HepG2 (cell line): ENCODE results near the gene FAH. TPM values are rescaled to one million over a fixed set of nuclear protein-coding genes. Genes with fewer than 3 reads are reported as not detected.

ENCODE experiments used
- ATAC-seq: fragments of 200-7000 bp; cut with Tn5 transposase; 3 replicates; pipeline ENCODE4 v1.9.1; 2020; ENCODE audit warnings: mild to moderate bottlenecking, moderate library complexity
- BruUV-seq: library from RNA; stranded (reverse); fragments of 400-500 nt; replicated peaks from 2 replicates; lab custom pipeline; 2021; lab: Mats Ljungman, UMichigan
- CTCF ChIA-PET: fragments of 300-600 bp; formaldehyde crosslinking; extraction: SDS; loops from one replicate; lab custom pipeline; 2021; ENCODE audit warnings: low total read pairs, inconsistent platforms, low intra/inter-chr PET ratio; lab: Yijun Ruan, JAX
- POLR2A ChIA-PET: fragments of 350-600 bp; sonication (Branson Sonifier 250); formaldehyde crosslinking; loops from one replicate; lab custom pipeline; 2020; ENCODE audit warnings: antibody characterized with exemption, inconsistent platforms; lab: Yijun Ruan, JAX
- DNase-seq: peaks from one replicate; pipeline ENCODE4 v3.0.0-alpha.2; 2015; ENCODE audit warnings: low spot score
- FAIRE-seq: peaks from 3 replicates; lab custom pipeline; 2011; peaks lifted over from hg19 to GRCh38; lab: Jason Lieb, UNC
- H2AFZ ChIP-seq: one replicate; pipeline ENCODE4 v1.6.1; 2011; ENCODE audit warnings: low read length, inconsistent platforms
- H3K27ac ChIP-seq: fragments of 300-600 bp; 3 replicates; pipeline ENCODE4 v1.8.0; 2011; ENCODE audit warnings: mixed run types, mild to moderate bottlenecking, mixed read lengths, low read length, inconsistent platforms; ENCODE audit not compliant: insufficient read depth; ENCODE audit errors: extremely low read length
- H3K27me3 ChIP-seq, 2 experiments: fragments of 200-600 bp in 1 of 2; 2 replicates in 1 of 2; 3 replicates in 1 of 2; pipeline versions ENCODE4 v1.6.0 to v1.8.0; 2011; ENCODE audit warnings: low read length in 2 of 2, mild to moderate bottlenecking in 2 of 2, moderate library complexity in 2 of 2, inconsistent platforms in 1 of 2; ENCODE audit not compliant: insufficient read depth in 2 of 2, control insufficient read depth in 1 of 2
- H3K36me3 ChIP-seq, 2 experiments: fragments of 200-600 bp in 1 of 2; replicated peaks in 1 of 2; 2 replicates in 1 of 2; 3 replicates in 1 of 2; pipeline versions ENCODE4 v1.5.1 to v1.8.0; 2011; ENCODE audit warnings: low read length in 2 of 2, inconsistent platforms in 1 of 2; ENCODE audit not compliant: insufficient read depth in 2 of 2, control insufficient read depth in 1 of 2
- H3K4me1 ChIP-seq: 2 replicates; pipeline ENCODE4 v1.5.1; 2012; ENCODE audit warnings: low read length, inconsistent platforms; ENCODE audit not compliant: insufficient read depth
- H3K4me2 ChIP-seq: 2 replicates; pipeline ENCODE4 v1.6.0; 2011; ENCODE audit warnings: low read depth, low read length, inconsistent platforms
- H3K4me3 ChIP-seq, 3 experiments: fragments of 200-600 bp in 1 of 3; sonication (generic), shearing (Covaris generic) in 1 of 3; replicated peaks in 1 of 3; 2 replicates each; pipeline ENCODE4 v1.5.1; 2011 to 2016; ENCODE audit warnings: low read length in 3 of 3, inconsistent platforms in 2 of 3, low read depth in 2 of 3, mild to moderate bottlenecking in 2 of 3, control low read depth in 1 of 3, mixed read lengths in 1 of 3; ENCODE audit not compliant: insufficient read depth in 1 of 3
- H3K79me2 ChIP-seq: one replicate; pipeline ENCODE4 v1.6.1; 2011; ENCODE audit warnings: low read length, inconsistent platforms; ENCODE audit not compliant: insufficient read depth
- H3K9ac ChIP-seq: 2 replicates; pipeline ENCODE4 v1.6.0; 2011; ENCODE audit warnings: mild to moderate bottlenecking, low read depth, low read length, inconsistent platforms; ENCODE audit not compliant: insufficient read depth
- H3K9me3 ChIP-seq: 2 replicates; pipeline ENCODE4 v1.5.1; 2012; ENCODE audit warnings: mild to moderate bottlenecking, low read length
- H4K20me1 ChIP-seq: 2 replicates; pipeline ENCODE4 v1.6.0; 2011; ENCODE audit warnings: inconsistent platforms, mild to moderate bottlenecking, low read length, moderate library complexity; ENCODE audit not compliant: insufficient read depth
- ATF4 ChIP-seq, 2 experiments: fragments of 450-650 bp in 1 of 2; sonication (generic) in 1 of 2; formaldehyde crosslinking; IDR thresholded peaks; 2 replicates each; pipeline versions ENCODE4 v1.5.0 to v1.8.0; 2020 to 2022; ENCODE audit warnings: mild to moderate bottlenecking in 1 of 2, missing genetic modification reagents in 1 of 2
- ATF7 ChIP-seq, 2 experiments: fragments of 450-650 bp in 1 of 2; sonication (generic) in 1 of 2; formaldehyde crosslinking in 1 of 2; IDR thresholded peaks; 2 replicates each; pipeline versions ENCODE4 v1.4.0 to v1.6.1; 2016 to 2020; ENCODE audit warnings: antibody characterized with exemption in 1 of 2, mild to moderate bottlenecking in 1 of 2, missing genetic modification reagents in 1 of 2
- CENPX ChIP-seq: sonication (generic); formaldehyde crosslinking; IDR thresholded peaks from 2 replicates; pipeline ENCODE4 v1.9.0; 2021; ENCODE audit warnings: mild to moderate bottlenecking, missing genetic modification reagents, moderate library complexity
- EED ChIP-seq: sonication (generic); formaldehyde crosslinking; IDR thresholded peaks from 2 replicates; pipeline ENCODE4 v1.5.0; 2020; ENCODE audit warnings: mild to moderate bottlenecking, missing genetic modification reagents
- MAZ ChIP-seq, 2 experiments: sonication (generic) in 1 of 2; formaldehyde crosslinking in 1 of 2; IDR thresholded peaks; 2 replicates each; pipeline versions ENCODE4 v1.5.0 to v1.6.1; 2012 to 2020; ENCODE audit warnings: low read depth in 2 of 2, mild to moderate bottlenecking in 2 of 2, borderline replicate concordance in 1 of 2, improper control_type of control experiment in 1 of 2, low read length in 1 of 2, missing genetic modification reagents in 1 of 2, moderate library complexity in 1 of 2
- MED1 ChIP-seq: sonication (generic); formaldehyde crosslinking; IDR thresholded peaks from 2 replicates; pipeline ENCODE4 v1.4.0; 2020; ENCODE audit warnings: missing genetic modification reagents
- NKX3-1 ChIP-seq: sonication (generic); formaldehyde crosslinking; IDR thresholded peaks from 2 replicates; pipeline ENCODE4 v1.5.0; 2020; ENCODE audit warnings: missing genetic modification reagents
- NR2C2 ChIP-seq: sonication (generic); formaldehyde crosslinking; IDR thresholded peaks from 2 replicates; pipeline ENCODE4 v1.4.0; 2020; ENCODE audit warnings: missing genetic modification reagents, mild to moderate bottlenecking, moderate library complexity, borderline replicate concordance
- TBP ChIP-seq: sonication (generic); formaldehyde crosslinking; IDR thresholded peaks from 2 replicates; pipeline ENCODE4 v1.5.0; 2020; ENCODE audit warnings: missing genetic modification reagents
- U2AF1 ChIP-seq: fragments of 200-400 bp; formaldehyde crosslinking; optimal IDR thresholded peaks from 2 replicates; pipeline ENCODE3; 2017; ENCODE audit warnings: mild to moderate bottlenecking, low read depth, low read length
- ZNF567 ChIP-seq: sonication (generic); formaldehyde crosslinking; IDR thresholded peaks from 2 replicates; pipeline ENCODE4 v1.8.1; 2023; ENCODE audit warnings: mild to moderate bottlenecking, missing genetic modification reagents, borderline replicate concordance
- ZNF703 ChIP-seq: sonication (generic); formaldehyde crosslinking; IDR thresholded peaks from 2 replicates; pipeline ENCODE4 v1.5.1; 2020; ENCODE audit warnings: missing genetic modification reagents, mild to moderate bottlenecking, moderate library complexity, borderline replicate concordance
- WGBS: methylation state at CpG from one replicate; pipeline ENCODE4 v1.1.6; 2017; ENCODE audit warnings: low lambda C conversion rate; 5-methylcytosine and 5-hydroxymethylcytosine counted together
- in situ Hi-C: cut with HindIII; loops from 2 replicates; pipeline ENCODE4 v1.10.0; 2017; ENCODE audit warnings: low pct_unique_long_range_greater_than_20kb; ENCODE audit not compliant: extremely low pct_ligation_motif_present
- intact Hi-C: fragments of 100-400 bp; cut with micrococcal nuclease; formaldehyde crosslinking; loops from one replicate; pipeline ENCODE4 v1.10.0; 2022; ENCODE audit not compliant: unreplicated experiment
- polyA plus RNA-seq, 8 experiments: library from polyadenylated mRNA; depleted of rRNA in 3 of 8; stranded (reverse) in 7 of 8; unstranded in 1 of 8; fragments of >200 nt; fragmentation: Illumina TruSeq in 4 of 8; extraction: Trizol in 4 of 8; gene quantifications; 2 replicates each; pipeline versions ENCODE4 v1.2.1 to v1.2.3, GENCODE V29; 2011 to 2016; ENCODE audit warnings: low read depth in 4 of 8, missing spikeins in 1 of 8, mixed read lengths in 1 of 8; ENCODE audit not compliant: insufficient read depth in 1 of 8
- total RNA-seq, 5 experiments: library from RNA; depleted of rRNA; stranded (reverse); fragments of >200 nt; fragmentation: Illumina TruSeq; extraction: Trizol; gene quantifications; 2 replicates each; pipeline ENCODE4 v1.2.3, GENCODE V29; 2016; ENCODE audit warnings: low read depth in 1 of 5
- TF ChIP-seq, protein P1 (sequence below): sonication (generic); formaldehyde crosslinking; IDR thresholded peaks from 2 replicates; pipeline ENCODE4 v1.8.0; 2022; ENCODE audit warnings: missing genetic modification reagents, mild to moderate bottlenecking, moderate library complexity, borderline replicate concordance
- TF ChIP-seq, protein P2 (sequence below): sonication (generic); formaldehyde crosslinking; IDR thresholded peaks from 2 replicates; pipeline ENCODE4 v1.5.0; 2020; ENCODE audit warnings: missing genetic modification reagents
- TF ChIP-seq, protein P3 (sequence below): sonication (generic); formaldehyde crosslinking; IDR thresholded peaks from 2 replicates; pipeline ENCODE4 v1.4.0; 2020; ENCODE audit warnings: missing genetic modification reagents

The FAH gene
- total and polyA plus RNA-seq, 2 of the 13 experiments (the other 11 are each of a cell fraction or from before 2014, with no cell fraction given) = 36.6 to 75.0 TPM

DNA sequence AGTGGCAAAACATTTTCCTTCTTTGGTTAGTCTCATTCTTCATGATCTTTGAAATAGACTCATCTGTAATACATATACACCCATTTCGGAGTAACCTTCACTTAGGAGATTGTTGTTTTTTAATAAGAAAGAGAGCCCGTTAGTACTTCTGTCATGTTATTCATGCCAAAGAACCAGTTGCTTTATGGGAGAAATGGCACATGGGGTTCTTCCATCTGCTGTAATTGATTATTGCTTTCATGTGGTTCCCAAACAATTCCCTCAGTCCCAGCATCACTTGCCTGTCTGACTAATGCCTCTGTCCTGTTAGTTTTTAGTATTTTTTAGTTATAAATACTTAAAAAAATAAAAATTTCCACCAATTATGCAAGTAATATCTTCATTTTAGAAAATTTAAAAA lies 33.8 kb upstream of the FAH start (continued):
- TF ChIP-seq, protein P1, sequence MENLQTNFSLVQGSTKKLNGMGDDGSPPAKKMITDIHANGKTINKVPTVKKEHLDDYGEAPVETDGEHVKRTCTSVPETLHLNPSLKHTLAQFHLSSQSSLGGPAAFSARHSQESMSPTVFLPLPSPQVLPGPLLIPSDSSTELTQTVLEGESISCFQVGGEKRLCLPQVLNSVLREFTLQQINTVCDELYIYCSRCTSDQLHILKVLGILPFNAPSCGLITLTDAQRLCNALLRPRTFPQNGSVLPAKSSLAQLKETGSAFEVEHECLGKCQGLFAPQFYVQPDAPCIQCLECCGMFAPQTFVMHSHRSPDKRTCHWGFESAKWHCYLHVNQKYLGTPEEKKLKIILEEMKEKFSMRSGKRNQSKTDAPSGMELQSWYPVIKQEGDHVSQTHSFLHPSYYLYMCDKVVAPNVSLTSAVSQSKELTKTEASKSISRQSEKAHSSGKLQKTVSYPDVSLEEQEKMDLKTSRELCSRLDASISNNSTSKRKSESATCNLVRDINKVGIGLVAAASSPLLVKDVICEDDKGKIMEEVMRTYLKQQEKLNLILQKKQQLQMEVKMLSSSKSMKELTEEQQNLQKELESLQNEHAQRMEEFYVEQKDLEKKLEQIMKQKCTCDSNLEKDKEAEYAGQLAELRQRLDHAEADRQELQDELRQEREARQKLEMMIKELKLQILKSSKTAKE (CRISPR knock-in tag) = no peak
- TF ChIP-seq, protein P2, sequence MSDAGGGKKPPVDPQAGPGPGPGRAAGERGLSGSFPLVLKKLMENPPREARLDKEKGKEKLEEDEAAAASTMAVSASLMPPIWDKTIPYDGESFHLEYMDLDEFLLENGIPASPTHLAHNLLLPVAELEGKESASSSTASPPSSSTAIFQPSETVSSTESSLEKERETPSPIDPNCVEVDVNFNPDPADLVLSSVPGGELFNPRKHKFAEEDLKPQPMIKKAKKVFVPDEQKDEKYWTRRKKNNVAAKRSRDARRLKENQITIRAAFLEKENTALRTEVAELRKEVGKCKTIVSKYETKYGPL (CRISPR knock-in tag) = no peak
- TF ChIP-seq NKX3-1 (CRISPR knock-in tag) = no peak

DNA sequence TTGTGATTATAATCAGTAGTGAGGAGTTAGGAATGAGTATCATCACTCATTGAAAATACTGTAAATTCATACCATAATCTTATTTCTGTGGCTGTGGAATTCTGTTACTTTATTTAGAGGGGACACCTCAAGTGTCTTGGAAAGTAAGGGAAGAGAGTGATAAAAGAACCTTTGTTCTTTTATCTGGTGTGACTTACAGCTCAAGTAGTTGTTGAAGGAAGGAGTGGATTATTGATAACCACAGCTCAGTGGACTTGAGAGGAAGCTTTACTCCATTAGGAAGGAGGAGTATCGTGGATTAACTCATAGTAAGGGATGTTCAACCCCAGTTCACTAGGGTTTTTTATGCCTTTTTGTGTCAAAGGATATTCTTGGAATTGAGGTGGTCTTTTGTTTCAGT lies 32.2 kb upstream of the FAH start:
- H3K9ac ChIP-seq = no peak overlapping the region
- H3K9me3 ChIP-seq = no peaks in the 10 kb centered on the region
- intact Hi-C loops = no loop called here
- no peaks in the 10 kb centered on the region for H3K27me3 ChIP-seq
- in situ Hi-C loops = no loop called here
- H3K79me2 ChIP-seq = peaks cover 17% of the 10 kb centered on the region
- H4K20me1 ChIP-seq = peaks cover 9% of the 10 kb centered on the region
- ChIA-PET CTCF (no interaction called here), POLR2A (no interaction called here)
- no TSS peak for BruUV-seq
- ATAC-seq (no peak), DNase-seq (no peak), FAIRE-seq (no peak)
- H3K4me1 ChIP-seq = no peaks in the 10 kb centered on the region
- H3K27ac ChIP-seq = no peak overlapping the region
- no peak overlapping the region for H3K4me3 ChIP-seq
- no peak overlapping the region for H2AFZ ChIP-seq
- H3K4me2 ChIP-seq = no peak overlapping the region
- H3K36me3 ChIP-seq = peaks cover 5 to 27% of the 10 kb centered on the region in 2 experiments
- WGBS = 100% methylated on average over 1 of the region's 1 CpG
- TF ChIP-seq TBP (CRISPR knock-in tag) (no peak), U2AF1 (no peak), ATF4 (CRISPR knock-in tag; IDR thresholded peaks at IDR 0.05) (no peak), ZNF703 (no peak), MAZ (IDR thresholded peaks at IDR 0.05; ENCODE audit: borderline replicate concordance, low read depth, low read length) (no peak), MAZ (CRISPR knock-in tag; IDR thresholded peaks at IDR 0.05; ENCODE audit: low read depth) (no peak), NR2C2 (CRISPR knock-in tag) (no peak), ZNF567 (CRISPR knock-in tag) (no peak), MED1 (CRISPR knock-in tag) (no peak), EED (no peak), CENPX (CRISPR knock-in tag) (no peak), ATF7 (IDR thresholded peaks at IDR 0.05) (no peak), ATF7 (CRISPR knock-in tag; IDR thresholded peaks at IDR 0.05) (no peak)
- TF ChIP-seq, protein P3, sequence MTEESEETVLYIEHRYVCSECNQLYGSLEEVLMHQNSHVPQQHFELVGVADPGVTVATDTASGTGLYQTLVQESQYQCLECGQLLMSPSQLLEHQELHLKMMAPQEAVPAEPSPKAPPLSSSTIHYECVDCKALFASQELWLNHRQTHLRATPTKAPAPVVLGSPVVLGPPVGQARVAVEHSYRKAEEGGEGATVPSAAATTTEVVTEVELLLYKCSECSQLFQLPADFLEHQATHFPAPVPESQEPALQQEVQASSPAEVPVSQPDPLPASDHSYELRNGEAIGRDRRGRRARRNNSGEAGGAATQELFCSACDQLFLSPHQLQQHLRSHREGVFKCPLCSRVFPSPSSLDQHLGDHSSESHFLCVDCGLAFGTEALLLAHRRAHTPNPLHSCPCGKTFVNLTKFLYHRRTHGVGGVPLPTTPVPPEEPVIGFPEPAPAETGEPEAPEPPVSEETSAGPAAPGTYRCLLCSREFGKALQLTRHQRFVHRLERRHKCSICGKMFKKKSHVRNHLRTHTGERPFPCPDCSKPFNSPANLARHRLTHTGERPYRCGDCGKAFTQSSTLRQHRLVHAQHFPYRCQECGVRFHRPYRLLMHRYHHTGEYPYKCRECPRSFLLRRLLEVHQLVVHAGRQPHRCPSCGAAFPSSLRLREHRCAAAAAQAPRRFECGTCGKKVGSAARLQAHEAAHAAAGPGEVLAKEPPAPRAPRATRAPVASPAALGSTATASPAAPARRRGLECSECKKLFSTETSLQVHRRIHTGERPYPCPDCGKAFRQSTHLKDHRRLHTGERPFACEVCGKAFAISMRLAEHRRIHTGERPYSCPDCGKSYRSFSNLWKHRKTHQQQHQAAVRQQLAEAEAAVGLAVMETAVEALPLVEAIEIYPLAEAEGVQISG = no peak
